H1 (cell line): Measurements from ENCODE around the gene HOXA6.

Experiments
- CHD2 ChIP-seq: IDR thresholded peaks from 2 replicates; pipeline ENCODE4 v1.6.1; 2012; ENCODE audit warnings: low read length, improper control_type of control experiment
- EP300 ChIP-seq, 2 experiments: IDR thresholded peaks; 1 replicate in 1 of 2; 2 replicates in 1 of 2; pipeline ENCODE4 v1.6.1; 2011 to 2012; ENCODE audit warnings: low read depth in 2 of 2, low read length in 2 of 2, mild to moderate bottlenecking in 2 of 2, borderline replicate concordance in 1 of 2, inconsistent platforms in 1 of 2, moderate library complexity in 1 of 2
- GTF2F1 ChIP-seq: IDR thresholded peaks from 2 replicates; pipeline ENCODE4 v1.6.1; 2012; ENCODE audit warnings: low read depth, low read length, improper control_type of control experiment, borderline replicate concordance
- HDAC2 ChIP-seq, 2 experiments: fragments of 300-600 bp in 1 of 2; sonication (generic) in 1 of 2; IDR thresholded peaks; 2 replicates each; pipeline ENCODE4 v1.6.1; 2011 to 2012; ENCODE audit warnings: low read depth in 2 of 2, low read length in 2 of 2, mild to moderate bottlenecking in 2 of 2, moderate library complexity in 2 of 2, borderline replicate concordance in 1 of 2, inconsistent platforms in 1 of 2
- PHF8 ChIP-seq: fragments of 200-600 bp; sonication (generic); conservative IDR thresholded peaks from 2 replicates; pipeline ENCODE4 v1.7.1; 2012; ENCODE audit warnings: low read depth, mild to moderate bottlenecking, inconsistent platforms, low read length, moderate library complexity
- POLR2A ChIP-seq, 2 experiments: IDR thresholded peaks; 1 replicate in 1 of 2; 2 replicates in 1 of 2; pipeline ENCODE4 v1.6.1; 2011; ENCODE audit warnings: low read depth in 2 of 2, low read length in 2 of 2, mild to moderate bottlenecking in 2 of 2; ENCODE audit errors: control extremely low read depth in 1 of 2
- POLR2AphosphoS5 ChIP-seq: IDR thresholded peaks from 2 replicates; pipeline ENCODE4 v1.6.1; 2011; ENCODE audit warnings: low read depth, low read length
- TAF1 ChIP-seq: IDR thresholded peaks from 2 replicates; pipeline ENCODE4 v1.6.1; 2011; ENCODE audit warnings: mild to moderate bottlenecking, low read depth, low read length
- TF ChIP-seq, protein P1 (sequence below), 3 experiments: IDR thresholded peaks; 1 replicate in 2 of 3; 2 replicates in 1 of 3; pipeline versions ENCODE4 v1.5.1 to v1.6.1; 2011; ENCODE audit warnings: low read length in 3 of 3, mild to moderate bottlenecking in 3 of 3, inconsistent platforms in 2 of 3, low read depth in 1 of 3, moderate library complexity in 1 of 3; ENCODE audit not compliant: insufficient read depth in 1 of 3; ENCODE audit errors: control extremely low read depth in 1 of 3

DNA sequence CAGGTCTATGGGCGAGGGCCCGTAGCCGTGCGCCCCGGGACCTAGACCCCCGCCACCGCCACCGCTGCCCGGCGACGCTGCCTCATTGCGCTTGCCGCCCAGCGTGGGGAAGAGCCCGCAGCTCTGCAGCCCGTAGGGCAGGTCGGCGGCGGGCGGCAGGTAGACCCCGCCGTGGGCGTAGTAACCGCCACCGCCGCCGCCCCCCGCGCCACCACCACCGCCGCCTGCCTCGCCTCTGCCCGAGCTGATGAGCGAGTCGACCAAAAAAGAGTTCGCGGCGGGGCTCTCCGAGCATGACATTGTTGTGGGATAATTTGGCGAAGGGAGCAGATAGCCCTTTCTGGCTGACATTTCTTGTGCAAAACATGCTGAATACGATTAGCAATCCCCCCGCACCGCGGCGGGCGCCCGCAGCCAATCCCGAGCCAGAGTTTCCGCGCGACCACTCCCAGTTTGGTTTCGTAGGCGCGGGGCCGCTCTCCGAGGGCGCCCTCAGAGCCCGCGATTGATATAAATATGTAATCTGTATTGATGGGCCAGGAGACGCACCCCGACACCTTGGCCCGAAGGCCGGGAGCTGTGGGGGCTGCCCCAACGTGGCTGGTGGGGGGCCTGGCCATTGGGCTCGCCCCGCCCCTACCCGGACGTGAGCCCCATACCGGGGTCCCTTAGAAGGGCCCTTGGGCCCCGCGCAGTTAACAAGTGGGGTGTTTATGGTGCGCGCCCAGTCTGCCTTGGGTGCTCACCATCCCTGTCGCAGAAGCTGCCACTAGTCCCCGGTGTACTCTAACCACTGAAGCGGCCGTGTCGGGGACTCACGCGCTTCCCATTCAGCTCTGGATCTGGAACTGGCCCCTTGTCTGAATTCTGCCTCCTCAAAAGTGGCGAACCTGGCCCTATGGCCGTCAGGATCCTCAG lies 26.6 kb upstream of the HOXA6 start, which contains the start of gene HOXA10:
- TF ChIP-seq, protein P1, sequence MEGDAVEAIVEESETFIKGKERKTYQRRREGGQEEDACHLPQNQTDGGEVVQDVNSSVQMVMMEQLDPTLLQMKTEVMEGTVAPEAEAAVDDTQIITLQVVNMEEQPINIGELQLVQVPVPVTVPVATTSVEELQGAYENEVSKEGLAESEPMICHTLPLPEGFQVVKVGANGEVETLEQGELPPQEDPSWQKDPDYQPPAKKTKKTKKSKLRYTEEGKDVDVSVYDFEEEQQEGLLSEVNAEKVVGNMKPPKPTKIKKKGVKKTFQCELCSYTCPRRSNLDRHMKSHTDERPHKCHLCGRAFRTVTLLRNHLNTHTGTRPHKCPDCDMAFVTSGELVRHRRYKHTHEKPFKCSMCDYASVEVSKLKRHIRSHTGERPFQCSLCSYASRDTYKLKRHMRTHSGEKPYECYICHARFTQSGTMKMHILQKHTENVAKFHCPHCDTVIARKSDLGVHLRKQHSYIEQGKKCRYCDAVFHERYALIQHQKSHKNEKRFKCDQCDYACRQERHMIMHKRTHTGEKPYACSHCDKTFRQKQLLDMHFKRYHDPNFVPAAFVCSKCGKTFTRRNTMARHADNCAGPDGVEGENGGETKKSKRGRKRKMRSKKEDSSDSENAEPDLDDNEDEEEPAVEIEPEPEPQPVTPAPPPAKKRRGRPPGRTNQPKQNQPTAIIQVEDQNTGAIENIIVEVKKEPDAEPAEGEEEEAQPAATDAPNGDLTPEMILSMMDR (IDR thresholded peaks at IDR 0.05; ENCODE audit: control extremely low read depth in 1 of 3, insufficient read depth in 1 of 3, low read depth in 1 of 3, low read length in 3 of 3), result no peak
- TF ChIP-seq EP300 (IDR thresholded peaks at IDR 0.05; ENCODE audit: borderline replicate concordance in 1 of 2, low read depth in 2 of 2, low read length in 2 of 2), result no peak
- TF ChIP-seq CHD2, result no peak
- no peak for TF ChIP-seq HDAC2 (IDR thresholded peaks at IDR 0.05; ENCODE audit: borderline replicate concordance in 1 of 2, low read depth in 2 of 2, low read length in 2 of 2)
- no peak for TF ChIP-seq POLR2A (IDR thresholded peaks at IDR 0.05; ENCODE audit: control extremely low read depth in 1 of 2, low read depth in 2 of 2, low read length in 2 of 2)
- TF ChIP-seq PHF8, result no peak
- no peak for TF ChIP-seq GTF2F1
- TF ChIP-seq POLR2AphosphoS5, result no peak
- TF ChIP-seq TAF1, result no peak
